RKO (cell line): ENCODE data around the gene TTF1.

Source experiments
- DNase-seq: peaks from one replicate; pipeline ENCODE4 v3.0.0-alpha.2; 2016; ENCODE audit warnings: low spot score

The TTF1 gene, protein sequence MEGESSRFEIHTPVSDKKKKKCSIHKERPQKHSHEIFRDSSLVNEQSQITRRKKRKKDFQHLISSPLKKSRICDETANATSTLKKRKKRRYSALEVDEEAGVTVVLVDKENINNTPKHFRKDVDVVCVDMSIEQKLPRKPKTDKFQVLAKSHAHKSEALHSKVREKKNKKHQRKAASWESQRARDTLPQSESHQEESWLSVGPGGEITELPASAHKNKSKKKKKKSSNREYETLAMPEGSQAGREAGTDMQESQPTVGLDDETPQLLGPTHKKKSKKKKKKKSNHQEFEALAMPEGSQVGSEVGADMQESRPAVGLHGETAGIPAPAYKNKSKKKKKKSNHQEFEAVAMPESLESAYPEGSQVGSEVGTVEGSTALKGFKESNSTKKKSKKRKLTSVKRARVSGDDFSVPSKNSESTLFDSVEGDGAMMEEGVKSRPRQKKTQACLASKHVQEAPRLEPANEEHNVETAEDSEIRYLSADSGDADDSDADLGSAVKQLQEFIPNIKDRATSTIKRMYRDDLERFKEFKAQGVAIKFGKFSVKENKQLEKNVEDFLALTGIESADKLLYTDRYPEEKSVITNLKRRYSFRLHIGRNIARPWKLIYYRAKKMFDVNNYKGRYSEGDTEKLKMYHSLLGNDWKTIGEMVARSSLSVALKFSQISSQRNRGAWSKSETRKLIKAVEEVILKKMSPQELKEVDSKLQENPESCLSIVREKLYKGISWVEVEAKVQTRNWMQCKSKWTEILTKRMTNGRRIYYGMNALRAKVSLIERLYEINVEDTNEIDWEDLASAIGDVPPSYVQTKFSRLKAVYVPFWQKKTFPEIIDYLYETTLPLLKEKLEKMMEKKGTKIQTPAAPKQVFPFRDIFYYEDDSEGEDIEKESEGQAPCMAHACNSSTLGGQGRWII

DNA sequence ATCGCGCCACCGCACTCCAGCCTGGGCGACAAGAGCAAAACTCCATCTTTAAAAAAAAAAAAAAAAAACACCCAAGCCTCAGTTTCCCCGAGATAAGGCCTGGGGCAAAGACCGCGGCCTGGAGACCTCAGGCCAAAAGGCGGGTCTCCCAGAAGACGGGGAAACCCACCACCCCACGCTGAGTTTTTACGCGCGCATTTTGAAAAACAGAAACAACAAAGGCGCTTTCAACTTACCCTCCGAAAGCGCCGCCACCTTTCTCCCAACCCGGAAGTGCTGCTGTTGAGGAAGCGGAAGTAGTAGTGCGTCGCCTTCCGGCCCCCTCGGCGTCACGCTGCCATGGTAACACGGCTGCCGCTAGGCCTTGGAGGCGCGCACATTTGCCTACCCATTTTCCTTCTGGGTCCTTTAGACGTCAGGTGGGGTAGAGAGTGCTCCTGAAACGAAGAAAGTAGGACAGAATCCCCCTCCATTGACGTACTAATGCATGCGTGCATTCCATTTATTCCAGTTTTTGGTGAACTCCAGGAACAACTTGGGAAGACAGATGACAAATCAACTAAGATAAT is at the start of gene TTF1:
TSS of gene TTF1 (minus strand) at position 287 of the 569 bp plus-strand sequence. CDS start 4,019 bp downstream, outside the sequence.
- peak; percentile 98 for DNase-seq

DNA sequence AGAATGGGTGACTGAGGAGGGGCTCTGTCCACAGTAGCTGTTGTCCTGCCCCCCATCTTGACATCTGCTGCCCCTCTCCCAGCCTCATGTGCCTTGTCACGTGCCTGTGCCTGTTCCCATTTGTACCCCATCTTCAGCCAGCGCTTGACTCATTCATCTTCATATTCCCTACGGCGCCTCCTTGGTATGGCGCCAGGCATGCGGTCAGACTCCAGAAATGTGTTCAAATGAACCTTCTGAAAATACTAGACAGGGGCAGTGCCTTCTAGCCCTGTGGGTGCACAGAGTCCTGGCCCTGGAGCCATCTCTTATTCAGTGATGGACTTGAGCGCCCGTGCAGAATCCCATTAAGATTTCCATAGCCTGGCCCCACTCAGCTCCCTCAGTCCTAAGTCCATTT is 49.6 kb upstream of the TTF1 start:
- DNase-seq: no peak

DNA sequence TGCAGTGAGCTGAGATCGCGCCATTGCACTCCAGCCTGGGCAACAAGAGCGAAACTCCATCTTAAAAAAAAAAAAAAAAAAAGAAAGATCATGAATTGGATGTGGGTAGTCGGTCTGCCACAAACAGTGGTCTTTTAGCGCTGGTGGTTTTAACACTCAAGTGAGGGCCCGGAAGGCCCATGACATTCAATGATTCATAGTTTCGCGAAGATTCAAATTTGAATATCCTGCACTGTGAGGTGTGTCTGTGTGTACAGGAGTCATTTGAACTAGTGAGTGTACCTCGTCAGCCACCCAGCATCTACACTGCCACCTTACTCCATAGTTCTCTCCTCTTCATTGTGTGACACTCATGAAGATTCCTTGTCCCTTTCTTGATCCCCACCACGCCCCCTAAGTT is 44.6 kb upstream of the TTF1 start:
- no peak for DNase-seq

DNA sequence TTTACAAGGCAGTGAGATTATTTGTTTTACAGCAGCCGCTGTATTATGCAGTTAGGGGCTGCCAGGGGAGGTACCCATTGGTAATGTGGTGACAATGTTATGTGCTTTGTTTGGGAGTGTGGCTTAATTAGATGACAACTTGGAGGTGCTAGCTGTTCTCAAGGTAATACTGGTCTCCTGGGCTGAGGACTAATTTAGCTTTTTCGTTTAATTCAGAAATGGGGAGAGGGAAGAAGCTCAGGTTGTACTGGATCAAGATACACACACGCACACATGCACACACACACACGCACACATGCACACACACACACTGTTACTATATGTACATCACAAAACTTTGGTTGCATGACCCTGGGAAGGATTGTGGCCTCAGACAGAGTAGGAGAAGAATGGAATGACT is 41.3 kb upstream of the TTF1 start:
- no peak for DNase-seq

DNA sequence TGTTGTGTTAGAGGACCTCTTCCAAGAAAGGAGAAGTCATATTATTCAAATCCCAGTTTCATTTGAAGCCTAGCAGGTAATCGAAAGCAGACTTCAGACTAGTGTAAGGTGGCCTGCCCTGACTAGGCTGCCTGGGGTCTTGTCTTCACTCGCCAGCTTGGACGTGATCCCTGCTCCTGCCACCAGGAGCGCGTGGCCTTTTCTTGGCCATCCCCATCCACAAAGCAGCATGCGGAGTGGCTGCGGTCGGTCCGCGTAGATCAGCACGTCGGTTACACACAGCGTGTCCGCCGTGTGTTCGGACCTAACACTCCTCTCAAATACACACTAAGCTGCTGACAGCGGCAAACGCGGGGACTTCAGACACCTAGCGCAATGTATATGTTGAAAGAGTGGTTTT is 40.7 kb upstream of the TTF1 start:
- no peak for DNase-seq

DNA sequence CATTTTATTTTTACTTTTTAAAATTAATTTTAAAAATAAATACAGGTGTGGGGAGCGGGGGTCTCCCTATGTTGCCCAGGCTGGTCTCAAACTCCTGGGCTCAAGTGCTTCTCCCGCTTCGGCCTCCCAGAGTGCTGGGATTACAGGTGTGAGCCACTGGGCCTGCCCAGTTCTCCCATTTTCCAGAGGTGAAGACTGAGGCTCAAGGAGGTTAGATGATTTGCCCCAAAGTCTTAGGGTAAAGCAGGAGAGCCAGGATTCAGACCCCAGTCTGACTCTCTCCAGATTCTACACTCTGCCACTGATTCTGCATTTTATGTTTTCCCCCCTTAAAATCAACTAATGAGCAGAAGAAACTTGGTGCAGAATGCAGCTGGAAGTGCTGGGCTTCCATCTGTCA is 40.2 kb upstream of the TTF1 start:
- DNase-seq: no peak

DNA sequence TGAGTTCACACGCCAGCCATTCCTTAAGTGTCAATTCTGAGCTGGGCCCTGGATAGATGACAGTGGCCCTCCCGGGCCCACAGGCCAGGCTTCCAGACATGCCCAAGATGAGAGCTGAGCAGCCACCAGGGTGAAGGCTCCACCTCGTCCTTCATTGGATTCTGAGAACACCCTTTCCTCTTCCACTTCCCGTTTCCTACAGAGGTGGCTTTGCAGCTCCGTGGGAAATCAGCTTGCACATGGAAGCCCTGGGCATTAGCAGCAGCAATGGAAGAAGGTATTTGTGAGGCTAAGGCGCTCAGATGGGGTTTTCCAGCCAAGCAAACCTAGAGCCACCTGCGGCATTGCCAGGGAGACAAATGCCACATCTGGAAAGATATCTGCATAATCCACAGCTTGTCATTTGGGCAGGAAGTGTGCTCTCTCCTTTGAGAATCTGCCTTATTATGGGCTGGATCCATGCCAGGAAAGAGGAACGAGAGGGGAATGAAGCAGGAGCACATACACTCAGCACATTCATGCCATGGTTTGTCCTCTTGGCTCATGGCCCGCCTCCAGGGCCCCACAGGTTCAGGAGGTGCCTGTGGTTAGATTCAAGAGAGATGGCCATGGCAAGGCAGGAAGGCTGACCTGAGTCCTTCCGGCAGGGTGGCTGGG is 37.4 kb upstream of the TTF1 start:
- DNase-seq: no peak

DNA sequence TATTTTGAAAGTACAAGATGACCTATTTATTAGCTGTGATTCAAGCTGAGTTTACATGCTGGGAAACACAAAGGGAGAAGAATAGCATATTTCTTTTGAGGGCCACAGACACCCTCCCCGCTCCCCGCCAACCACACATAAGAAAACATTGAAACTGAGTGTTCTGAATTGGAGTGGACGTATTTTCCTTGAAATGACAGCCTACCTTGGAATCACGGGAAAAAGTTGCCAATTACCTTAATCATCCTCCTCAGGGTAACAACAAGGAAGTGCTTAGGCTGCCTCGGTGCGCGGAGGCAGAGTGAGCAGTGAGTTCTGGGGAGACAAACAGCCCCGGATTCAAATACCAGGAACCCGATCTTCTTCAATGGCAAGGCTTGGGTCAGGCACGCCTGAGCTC is 34.8 kb upstream of the TTF1 start:
- DNase-seq: no peak

DNA sequence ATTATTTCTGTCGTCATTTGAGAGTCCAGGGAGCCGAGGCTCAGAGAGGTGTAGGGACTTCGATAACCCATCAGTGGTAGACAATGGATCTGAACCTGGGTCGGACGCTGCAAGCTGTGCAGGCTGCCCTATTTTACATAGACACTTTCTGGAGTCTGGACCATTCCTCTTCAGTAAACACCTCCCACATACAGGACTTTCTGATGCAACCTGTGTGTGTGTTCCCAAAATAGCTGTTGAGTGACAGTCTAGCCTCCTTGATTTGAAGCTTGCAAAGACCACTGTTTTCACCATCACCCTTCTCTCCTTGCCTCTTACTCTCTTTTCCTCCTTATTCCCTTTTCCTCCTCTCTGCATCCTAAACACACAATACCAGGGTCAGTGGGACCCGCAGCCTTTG is 34.1 kb upstream of the TTF1 start:
- DNase-seq: no peak

DNA sequence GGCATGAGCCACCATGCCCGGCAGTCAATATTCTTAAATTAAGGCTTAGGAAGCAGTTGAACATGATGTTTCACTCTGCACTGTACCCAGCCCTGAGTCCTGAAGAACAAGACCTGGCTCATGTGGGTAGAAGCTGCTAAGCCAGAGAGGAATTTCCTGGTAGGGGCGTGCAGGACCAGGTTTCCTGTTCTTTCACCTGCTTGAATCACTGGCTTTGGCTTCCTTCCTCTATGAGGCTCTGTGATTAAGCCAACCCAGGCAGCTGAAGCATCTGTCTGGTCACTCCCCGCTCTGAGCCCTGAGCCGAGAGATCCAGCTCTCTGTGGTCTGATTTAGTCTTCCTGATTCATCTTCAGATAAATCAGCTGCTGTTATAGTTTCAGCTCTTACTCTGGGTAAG is 32.5 kb upstream of the TTF1 start:
- no peak for DNase-seq

DNA sequence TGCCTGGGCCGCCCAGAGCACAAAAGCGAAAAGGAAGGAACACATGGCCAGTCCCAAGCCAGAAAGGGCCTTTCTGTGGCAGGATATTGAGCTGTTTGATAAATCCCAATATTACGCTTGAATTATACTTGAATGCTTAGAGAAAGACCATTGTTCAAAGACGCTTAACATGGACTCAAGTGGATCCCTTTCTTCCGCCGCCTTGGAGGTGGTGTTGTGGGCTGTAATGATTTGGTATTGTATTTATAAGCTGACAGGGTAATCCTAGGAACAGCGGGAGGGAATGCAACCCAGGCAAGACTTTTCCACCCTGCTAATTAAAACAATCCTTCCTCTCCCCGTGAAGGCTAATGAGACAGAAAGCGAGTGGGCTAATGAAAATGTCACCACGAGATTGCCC is 28.2 kb upstream of the TTF1 start:
- DNase-seq: no peak

DNA sequence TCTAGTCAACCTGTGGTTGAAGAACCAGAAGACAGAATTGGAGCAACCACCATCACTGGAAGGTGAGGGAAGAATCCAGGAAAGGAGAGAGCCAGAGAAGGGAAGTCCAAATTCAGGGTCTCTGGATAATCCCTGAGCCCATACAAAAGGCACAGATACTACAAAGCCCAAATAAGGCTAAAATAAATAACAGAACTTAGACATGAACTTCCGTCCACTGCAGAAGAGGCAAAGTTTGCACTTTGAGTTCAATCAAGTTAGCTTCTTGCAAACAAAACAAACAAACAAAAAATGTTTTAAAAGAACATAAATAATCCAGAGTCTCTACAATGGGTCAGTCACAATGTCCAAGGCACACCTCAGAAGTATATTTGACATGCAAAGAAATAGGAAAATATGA is 24.4 kb upstream of the TTF1 start:
- no peak for DNase-seq

DNA sequence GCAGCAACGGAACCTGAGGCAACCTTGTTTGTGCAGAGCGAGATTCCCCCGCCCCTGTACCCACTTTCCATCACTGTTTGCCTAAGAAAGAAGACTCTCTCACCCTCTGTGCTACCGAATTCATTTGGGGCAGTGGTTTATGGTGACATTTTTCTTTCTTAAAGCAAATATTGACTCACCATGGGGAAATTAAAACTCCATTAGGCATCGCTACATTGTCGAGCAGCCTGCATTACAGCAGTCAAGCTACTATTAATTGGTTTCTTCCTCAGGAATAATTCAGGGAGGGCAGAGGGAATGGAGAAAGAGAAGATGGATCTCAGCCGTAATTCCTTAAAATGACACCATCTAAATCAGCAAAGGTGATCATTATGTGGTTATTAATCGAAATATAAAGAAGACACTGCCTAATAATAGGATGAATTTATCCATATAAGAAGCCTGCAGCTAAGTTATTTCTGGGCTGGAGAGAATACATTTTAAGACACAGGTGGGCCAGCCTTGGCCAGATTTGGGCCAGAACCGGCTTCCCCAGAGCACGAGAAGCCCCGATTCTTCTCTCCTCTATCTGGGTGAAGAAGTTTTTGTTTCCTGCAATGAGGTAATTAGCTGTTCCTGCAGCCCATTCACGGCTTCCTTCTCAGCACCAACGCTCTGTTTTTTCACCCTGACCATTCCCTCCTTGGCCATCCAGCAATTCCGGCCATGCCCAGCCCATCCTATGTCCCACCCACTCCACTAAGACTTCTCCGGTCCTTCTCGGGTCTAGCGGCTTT is 20.2 kb upstream of the TTF1 start:
- no peak for DNase-seq

DNA sequence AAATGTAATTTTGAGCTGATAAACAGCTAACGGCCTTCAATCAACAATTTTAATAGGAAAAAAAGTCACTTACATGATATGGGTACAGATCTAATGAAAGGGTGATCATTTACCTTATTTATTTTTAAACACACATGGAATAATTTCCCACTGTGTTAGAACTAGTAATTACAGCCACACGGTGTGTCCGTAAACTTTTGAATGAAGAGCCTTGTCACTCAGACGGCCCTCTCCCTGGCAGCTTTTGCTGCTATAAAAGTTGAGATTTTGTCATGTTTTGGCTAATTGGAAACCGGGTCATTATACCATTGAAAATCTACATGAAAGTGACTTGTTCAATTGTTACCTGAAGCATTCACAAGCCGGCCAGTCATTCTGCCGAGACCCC is 19.0 kb upstream of the TTF1 start:
- no peak for DNase-seq

DNA sequence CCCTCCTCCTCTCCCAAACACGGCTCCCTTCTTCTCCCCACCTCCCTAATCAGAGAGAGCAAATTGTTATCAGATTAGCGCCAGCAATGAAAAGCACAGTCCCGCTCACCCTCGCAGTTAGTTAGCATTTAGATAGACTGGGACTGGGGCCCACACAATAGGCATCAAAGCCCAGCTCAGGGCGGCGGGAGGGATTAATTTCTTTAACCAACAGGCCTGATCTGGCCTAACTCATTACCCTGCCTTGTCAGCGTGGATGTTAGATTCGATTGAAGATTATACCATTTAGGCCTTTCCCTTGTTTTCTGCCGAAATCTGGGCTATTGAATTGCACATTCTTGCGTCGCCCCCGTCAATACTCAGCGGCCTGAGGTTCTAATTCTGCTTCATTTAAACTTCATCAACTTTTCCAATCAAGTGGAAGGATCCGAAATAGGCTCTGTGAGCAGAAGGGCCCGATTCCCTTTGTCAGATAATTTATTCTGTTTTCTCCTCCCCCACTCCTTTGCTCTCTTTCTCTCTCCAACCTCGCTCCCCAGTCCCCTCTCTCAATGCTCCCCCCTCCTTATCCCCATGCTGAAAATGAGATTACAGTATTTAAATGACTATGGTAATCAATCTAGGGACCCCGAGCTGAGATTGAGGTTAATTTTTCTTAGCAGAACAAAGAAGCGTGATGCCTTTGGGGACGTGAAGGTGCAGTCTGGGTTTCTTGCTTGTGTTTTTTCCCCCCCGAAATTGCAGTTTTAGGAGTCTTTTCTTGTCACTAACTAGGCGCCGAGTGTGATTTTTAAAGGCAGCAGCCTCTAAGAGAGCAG is 18.4 kb upstream of the TTF1 start:
- no peak for DNase-seq

DNA sequence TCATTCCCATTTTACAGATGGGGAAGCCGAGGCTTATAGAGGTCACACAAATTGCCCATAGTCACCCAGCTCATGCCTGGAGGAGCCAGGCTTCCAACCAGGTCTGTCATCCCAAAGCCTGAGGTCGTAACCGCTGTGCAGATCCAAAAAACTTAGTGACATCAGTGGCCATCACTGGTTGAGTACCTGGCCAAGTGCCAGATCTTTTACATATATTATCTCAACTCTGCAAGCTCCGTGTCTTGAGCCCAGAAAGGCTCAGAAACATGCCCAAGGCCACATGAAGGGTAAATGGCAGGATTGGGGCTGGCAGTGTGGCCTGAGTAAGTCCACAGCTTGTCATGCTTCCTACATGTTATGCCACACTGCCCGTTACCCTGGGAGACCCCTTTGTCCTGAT is 16.9 kb upstream of the TTF1 start:
- DNase-seq: no peak

DNA sequence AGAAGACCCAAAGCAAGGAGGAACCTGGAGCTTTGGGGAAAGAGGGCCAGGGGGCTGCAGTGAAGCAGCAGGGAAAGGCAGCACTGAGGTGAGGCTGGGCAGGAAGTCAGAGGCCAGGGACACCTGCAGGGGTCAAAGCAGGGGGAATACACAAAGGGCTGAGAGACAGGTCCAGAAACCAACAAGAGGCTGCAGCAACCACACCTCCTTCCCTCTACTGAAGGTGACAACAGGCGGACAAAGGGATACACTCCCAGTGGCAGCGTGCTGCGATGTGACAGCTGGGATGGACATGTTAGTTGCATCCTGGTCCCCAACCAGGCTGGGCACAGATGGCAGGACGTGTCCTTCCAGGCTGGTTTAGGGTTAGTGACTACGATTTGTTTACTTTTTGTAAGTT is 15.9 kb upstream of the TTF1 start:
- no peak for DNase-seq

DNA sequence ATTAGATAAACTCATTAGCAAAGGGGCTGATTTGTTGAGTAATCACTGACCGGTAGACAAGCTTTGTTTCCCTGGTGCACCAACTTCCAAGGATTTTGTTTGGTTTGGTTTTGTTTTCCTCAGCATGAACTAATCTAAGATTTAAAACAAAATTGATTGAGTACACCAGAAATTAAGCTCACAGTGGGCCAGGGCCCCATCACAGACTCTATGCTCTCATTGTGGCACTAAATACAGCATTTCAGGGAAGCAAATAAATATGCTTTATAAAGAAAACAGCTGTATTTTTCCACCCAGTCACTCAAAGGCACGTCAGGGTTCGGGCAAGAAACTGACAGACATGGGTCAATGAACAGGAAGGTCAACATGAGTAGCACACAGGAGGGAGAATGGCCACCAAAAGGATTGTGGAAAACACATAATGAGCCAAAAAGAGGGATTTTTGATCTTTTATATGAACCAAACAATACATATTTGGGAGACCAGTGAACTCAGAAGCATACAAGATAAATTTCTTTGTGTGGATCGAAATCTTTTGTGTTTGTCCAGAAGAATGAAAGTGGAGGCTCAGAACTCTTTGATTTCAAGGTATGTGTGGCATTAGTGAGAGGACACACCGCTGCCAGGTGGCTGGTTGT is 12.2 kb upstream of the TTF1 start:
- no peak for DNase-seq

DNA sequence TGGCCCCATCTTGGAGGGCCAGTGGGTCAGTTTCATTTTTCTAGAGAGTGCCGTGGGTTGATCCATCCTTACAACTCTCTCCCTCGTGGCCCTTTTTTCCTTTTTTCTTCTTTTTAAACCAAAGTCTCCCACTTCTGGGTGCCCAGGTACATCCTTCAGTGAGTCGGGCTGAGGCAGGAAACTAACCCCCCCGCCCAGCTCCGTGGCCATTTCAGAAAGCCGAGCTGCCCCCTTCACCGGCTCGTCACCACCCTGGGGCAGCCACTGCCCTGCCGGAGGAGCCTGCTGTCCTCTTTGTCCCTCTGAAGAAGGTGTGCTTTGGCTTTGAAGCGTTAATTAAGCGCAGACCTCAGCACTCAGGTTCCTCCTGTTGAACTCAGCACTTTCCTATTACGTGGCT is 8.5 kb upstream of the TTF1 start:
- no peak for DNase-seq

DNA sequence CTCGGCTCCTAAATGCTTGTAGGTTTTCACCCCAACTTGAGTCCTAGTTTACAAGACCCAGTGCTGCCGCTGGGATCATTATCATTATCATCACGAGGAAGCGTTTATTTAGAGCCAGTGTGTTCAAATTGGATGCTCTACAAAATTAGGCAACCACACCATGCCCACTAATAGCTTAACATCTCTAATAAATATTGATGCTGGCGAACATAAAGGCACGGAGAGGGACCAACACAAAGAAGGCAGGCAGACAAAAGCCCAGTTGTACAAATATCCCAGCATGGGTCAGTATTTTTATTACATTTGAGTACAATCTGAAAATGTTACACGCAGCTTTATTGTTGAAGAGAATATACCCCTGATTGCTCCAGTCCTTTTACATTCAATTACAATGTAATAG is 8.1 kb upstream of the TTF1 start:
- DNase-seq: no peak
